SU-DHL-6 (cell line): ENCODE measurements around the gene PGBD2.
"Not testable (repeated sequence)": the region's sequence is repeated elsewhere in the genome, so short reads cannot be mapped to it uniquely, and the experiment has no call there.

Source experiments
- H2AFZ ChIP-seq: fragments of 200-600 bp; sonication (generic); 2 replicates; pipeline ENCODE4 v1.6.1; 2014; ENCODE audit warnings: low read depth, mild to moderate bottlenecking, moderate library complexity, mixed read lengths, antibody characterized with exemption, low read length; ENCODE audit not compliant: severe bottlenecking
- H3F3A ChIP-seq: fragments of 200-600 bp; shearing (Covaris generic); 2 replicates; pipeline ENCODE4 v1.6.0; 2016; ENCODE audit warnings: antibody characterized with exemption, mild to moderate bottlenecking; ENCODE audit not compliant: insufficient read depth
- H3K27ac ChIP-seq: fragments of 200-600 bp; sonication (generic); 2 replicates; pipeline ENCODE4 v1.5.1; 2016; ENCODE audit warnings: low read depth, mild to moderate bottlenecking, low read length, moderate library complexity, mixed read lengths
- H3K27me3 ChIP-seq: fragments of 200-600 bp; sonication (generic), shearing (Covaris generic); 2 replicates; pipeline ENCODE4 v1.6.0; 2014; ENCODE audit warnings: mild to moderate bottlenecking, low read length
- H3K36me3 ChIP-seq: fragments of 200-600 bp; sonication (generic); 2 replicates; pipeline ENCODE4 v1.6.1; 2014; ENCODE audit warnings: mild to moderate bottlenecking, low read length, mixed read lengths
- H3K4me2 ChIP-seq: fragments of 300-600, 200-600 bp; shearing (Covaris generic), sonication (generic); 2 replicates; pipeline ENCODE4 v1.6.0; 2014; ENCODE audit warnings: low read length, low read depth, mild to moderate bottlenecking; ENCODE audit not compliant: poor library complexity, severe bottlenecking
- H3K4me3 ChIP-seq: fragments of 200-600 bp; sonication (generic); 2 replicates; pipeline ENCODE4 v1.5.1; 2014; ENCODE audit warnings: antibody characterized with exemption, low read length, mild to moderate bottlenecking, mixed read lengths; ENCODE audit not compliant: insufficient read depth, poor library complexity, severe bottlenecking
- H3K79me2 ChIP-seq: fragments of 200-600 bp; sonication (generic); 2 replicates; pipeline ENCODE4 v1.6.1; 2014; ENCODE audit warnings: mild to moderate bottlenecking, low read length, moderate library complexity; ENCODE audit not compliant: insufficient read depth
- H3K9ac ChIP-seq: fragments of 200-600 bp; sonication (generic); 2 replicates; pipeline ENCODE4 v1.7.0; 2014; ENCODE audit warnings: mild to moderate bottlenecking, low read length
- H3K9me2 ChIP-seq: fragments of 200-600 bp; sonication (generic); replicated peaks from 2 replicates; pipeline ENCODE4 v1.6.1; 2014; ENCODE audit warnings: low read length; ENCODE audit not compliant: insufficient read depth
- H3K9me3 ChIP-seq: fragments of 200-600 bp; sonication (generic); 2 replicates; pipeline ENCODE4 v1.6.1; 2014; ENCODE audit warnings: low read length, mixed read lengths; ENCODE audit not compliant: insufficient read depth
- H4K20me1 ChIP-seq: fragments of 200-600 bp; sonication (generic); 2 replicates; pipeline ENCODE4 v1.6.1; 2014; ENCODE audit warnings: low read depth, mild to moderate bottlenecking, antibody characterized with exemption, low read length, moderate library complexity, mixed read lengths
- EZH2phosphoT487 ChIP-seq: fragments of 200-600 bp; sonication (generic), shearing (Covaris generic); conservative IDR thresholded peaks from 2 replicates; pipeline ENCODE4 v1.6.1; 2018; ENCODE audit warnings: mild to moderate bottlenecking, antibody characterized with exemption, low read length, moderate library complexity, mixed read lengths
- TF ChIP-seq, protein P1 (sequence below): fragments of 200-600 bp; sonication (generic); IDR thresholded peaks from one replicate; pipeline ENCODE4 v1.5.1; 2017; ENCODE audit warnings: antibody characterized with exemption, mild to moderate bottlenecking, low read length, moderate library complexity; ENCODE audit not compliant: insufficient read depth, poor library complexity, severe bottlenecking

The PGBD2 gene

DNA sequence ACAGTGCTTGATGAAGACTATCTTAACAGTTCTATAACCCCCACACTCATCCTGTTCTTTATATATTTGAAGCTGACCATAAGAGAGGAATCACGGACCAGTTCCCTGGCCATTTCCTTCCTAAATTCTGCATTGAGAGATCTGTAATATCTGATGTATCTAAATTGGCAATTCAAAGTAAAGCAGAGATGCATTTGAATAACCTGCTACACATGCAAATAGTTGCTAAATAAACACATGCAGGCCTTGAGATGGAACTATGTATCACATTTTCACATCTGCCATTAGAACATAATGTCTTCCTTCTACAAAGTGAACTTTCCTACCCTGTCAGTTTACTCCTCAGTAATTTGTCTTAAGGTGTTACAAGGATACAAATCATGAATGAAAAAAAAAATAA lies 20.4 kb upstream of the PGBD2 start:
- Histone ChIP-seq H3K9me2 (no peaks in the 10 kb centered on the region), H2AFZ (no peak overlapping the region), H3K4me2 (no peak overlapping the region), H3K27ac (no peak overlapping the region), H4K20me1 (no peaks in the 10 kb centered on the region), H3K27me3 (no peaks in the 10 kb centered on the region), H3K4me3 (no peak overlapping the region), H3K79me2 (no peaks in the 10 kb centered on the region), H3K36me3 (no peaks in the 10 kb centered on the region), H3K9me3 (no peaks in the 10 kb centered on the region), H3F3A (no peaks in the 10 kb centered on the region), H3K9ac (no peak overlapping the region)
- no peak for TF ChIP-seq EZH2phosphoT487
- TF ChIP-seq, protein P1, sequence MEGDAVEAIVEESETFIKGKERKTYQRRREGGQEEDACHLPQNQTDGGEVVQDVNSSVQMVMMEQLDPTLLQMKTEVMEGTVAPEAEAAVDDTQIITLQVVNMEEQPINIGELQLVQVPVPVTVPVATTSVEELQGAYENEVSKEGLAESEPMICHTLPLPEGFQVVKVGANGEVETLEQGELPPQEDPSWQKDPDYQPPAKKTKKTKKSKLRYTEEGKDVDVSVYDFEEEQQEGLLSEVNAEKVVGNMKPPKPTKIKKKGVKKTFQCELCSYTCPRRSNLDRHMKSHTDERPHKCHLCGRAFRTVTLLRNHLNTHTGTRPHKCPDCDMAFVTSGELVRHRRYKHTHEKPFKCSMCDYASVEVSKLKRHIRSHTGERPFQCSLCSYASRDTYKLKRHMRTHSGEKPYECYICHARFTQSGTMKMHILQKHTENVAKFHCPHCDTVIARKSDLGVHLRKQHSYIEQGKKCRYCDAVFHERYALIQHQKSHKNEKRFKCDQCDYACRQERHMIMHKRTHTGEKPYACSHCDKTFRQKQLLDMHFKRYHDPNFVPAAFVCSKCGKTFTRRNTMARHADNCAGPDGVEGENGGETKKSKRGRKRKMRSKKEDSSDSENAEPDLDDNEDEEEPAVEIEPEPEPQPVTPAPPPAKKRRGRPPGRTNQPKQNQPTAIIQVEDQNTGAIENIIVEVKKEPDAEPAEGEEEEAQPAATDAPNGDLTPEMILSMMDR = no peak

DNA sequence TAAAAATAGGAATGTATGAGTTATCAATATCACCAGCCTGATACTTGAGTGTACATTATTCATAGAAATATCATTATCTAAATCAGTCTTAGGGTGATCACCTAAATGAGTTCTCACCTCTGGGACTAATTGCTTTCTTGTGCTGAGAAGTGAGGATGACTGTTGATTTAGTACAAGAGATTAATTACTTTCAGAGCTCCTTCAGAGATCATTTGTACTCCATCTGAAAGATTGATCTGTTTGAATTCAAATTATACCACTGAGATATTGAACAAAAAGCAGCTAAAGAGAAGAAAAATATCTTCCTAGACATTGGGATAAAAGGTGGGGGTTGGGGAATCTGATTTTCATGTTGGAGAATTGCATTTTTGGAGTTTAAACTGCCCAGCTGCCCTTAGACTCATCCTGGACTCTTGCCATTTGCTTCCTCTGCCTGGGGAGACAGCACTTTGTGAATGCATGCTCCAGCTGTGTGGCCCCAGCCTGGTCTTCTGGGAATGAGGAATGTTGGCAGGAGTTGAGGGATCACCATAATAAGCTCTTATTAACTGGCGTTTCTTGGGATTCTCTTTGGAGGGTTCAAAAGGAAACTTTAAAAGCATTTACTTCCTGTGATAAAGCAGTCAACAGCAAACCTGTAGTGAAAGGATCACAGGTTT lies 19.7 kb upstream of the PGBD2 start:
- no peak overlapping the region for H3K4me2 ChIP-seq
- H3K36me3 ChIP-seq = no peaks in the 10 kb centered on the region
- TF ChIP-seq, protein P1 = no peak
- TF ChIP-seq EZH2phosphoT487 = no peak
- H3K27me3 ChIP-seq = no peaks in the 10 kb centered on the region
- H3K9me2 ChIP-seq = no peaks in the 10 kb centered on the region
- H3K4me3 ChIP-seq = no peak overlapping the region
- no peaks in the 10 kb centered on the region for H3K79me2 ChIP-seq
- no peaks in the 10 kb centered on the region for H3K9me3 ChIP-seq
- H3K27ac ChIP-seq = no peak overlapping the region
- H2AFZ ChIP-seq = no peak overlapping the region
- no peaks in the 10 kb centered on the region for H3F3A ChIP-seq
- H3K9ac ChIP-seq = no peak overlapping the region
- H4K20me1 ChIP-seq = no peaks in the 10 kb centered on the region

DNA sequence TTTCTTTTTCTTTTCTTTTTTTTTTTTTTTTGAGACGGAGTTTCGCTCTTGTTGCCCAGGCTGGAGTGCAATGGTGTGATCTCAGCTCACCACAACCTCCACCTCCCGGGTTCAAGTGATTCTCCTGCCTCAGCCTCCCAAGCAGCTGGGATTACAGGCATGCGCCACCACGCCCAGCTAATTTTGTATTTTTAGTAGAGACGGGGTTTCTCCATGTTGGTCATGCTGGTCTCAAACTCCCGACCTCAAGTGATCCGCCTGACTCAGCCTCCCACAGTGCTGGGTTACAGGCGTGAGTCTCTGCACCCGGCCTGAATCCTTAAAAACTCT lies 16.2 kb upstream of the PGBD2 start:
- not testable (repeated sequence) for H3K4me2 ChIP-seq, H3K4me3 ChIP-seq

DNA sequence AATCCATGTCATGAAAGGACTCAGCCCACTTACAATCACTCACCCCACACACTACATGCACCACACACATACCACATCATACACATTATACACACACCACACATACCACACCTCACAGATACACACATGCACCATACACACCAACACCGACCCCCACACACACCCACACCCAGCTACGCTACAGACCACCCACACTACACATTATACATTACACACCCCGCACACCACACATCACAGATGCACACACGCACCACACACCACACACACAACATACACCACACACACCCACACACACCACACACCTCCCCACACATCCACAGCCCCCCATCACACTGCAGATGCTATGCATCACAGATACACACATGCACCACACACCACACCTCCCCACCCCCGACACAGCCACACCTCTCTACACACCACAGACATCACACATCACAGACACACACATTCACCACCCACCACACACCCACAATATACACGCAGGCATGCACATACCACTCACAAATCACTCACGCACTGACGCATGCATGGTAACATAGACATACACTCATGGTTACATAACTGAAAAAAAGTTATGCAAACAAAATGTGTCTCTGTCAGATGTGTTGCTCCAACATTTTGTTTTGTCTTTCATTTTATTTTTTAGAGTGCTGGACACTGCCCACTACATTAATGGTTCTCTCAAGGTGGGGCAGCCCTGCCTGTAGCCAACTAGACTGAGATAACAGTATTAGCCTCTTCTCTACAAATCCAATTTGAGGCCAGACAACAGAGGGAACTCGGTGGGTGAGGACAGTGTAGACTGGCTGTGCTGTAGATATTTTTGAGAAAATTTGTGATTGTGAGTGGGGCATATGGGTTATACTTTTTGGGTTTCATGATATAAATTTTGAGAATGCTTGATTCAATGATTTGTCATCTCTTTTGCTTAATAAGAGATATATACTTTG lies 15.2 kb upstream of the PGBD2 start:
- no peaks in the 10 kb centered on the region for H3K79me2 ChIP-seq
- TF ChIP-seq, protein P1 = no peak
- TF ChIP-seq EZH2phosphoT487 = no peak
- H3K4me3 ChIP-seq = no peak overlapping the region
- no peak overlapping the region for H3K4me2 ChIP-seq
- H3F3A ChIP-seq = no peaks in the 10 kb centered on the region
- no peaks in the 10 kb centered on the region for H3K36me3 ChIP-seq
- no peak overlapping the region for H2AFZ ChIP-seq
- H3K9me2 ChIP-seq = no peaks in the 10 kb centered on the region
- no peaks in the 10 kb centered on the region for H3K27me3 ChIP-seq
- no peak overlapping the region for H3K27ac ChIP-seq
- H4K20me1 ChIP-seq = no peaks in the 10 kb centered on the region
- no peak overlapping the region for H3K9ac ChIP-seq
- no peaks in the 10 kb centered on the region for H3K9me3 ChIP-seq

More for the DNA sequence above, 16.2 kb upstream of the PGBD2 start:
- not testable (repeated sequence) for H3K79me2 ChIP-seq, H3K36me3 ChIP-seq, H4K20me1 ChIP-seq, H2AFZ ChIP-seq, H3K27ac ChIP-seq, H3K9me3 ChIP-seq, H3F3A ChIP-seq, H3K27me3 ChIP-seq, H3K9ac ChIP-seq, H3K9me2 ChIP-seq
